ENCODE data around the gene SLC24A3.

GRCh38 chr20:19411811-19412210 is 199.4 kb downstream of the SLC24A3 start:
- TF ChIP-seq CTCF (IDR thresholded peaks at IDR 0.05) (no peak), POLR2A (IDR thresholded peaks at IDR 0.05) (no peak), EP300 (IDR thresholded peaks at IDR 0.05) (no peak)
